Body of pancreas (tissue), 4 donors: ENCODE data around the gene B3GNT4. TPM values are rescaled to one million over a fixed set of nuclear protein-coding genes. Genes with fewer than 3 reads are reported as not detected.
A peak's percentile ranks its signal among the peaks of the same experiment; 100 is the strongest.
"Not testable (repeated sequence)": the region's sequence is repeated elsewhere in the genome, so short reads cannot be mapped to it uniquely, and the experiment has no call there.

Experiments
- ATAC-seq: fragments of 150-250 bp; one replicate; pipeline ENCODE4 v1.9.1; 2016
- DNase-seq, 4 donors: peaks; one replicate each; pipeline ENCODE4 v3.0.0-alpha.2; 2019
- H3K27ac ChIP-seq, 4 donors: fragments of 200-600 bp; sonication (generic); 1 replicate in 3 of 4; 2 replicates in 1 of 4; pipeline versions ENCODE4 v1.5.1 to v1.6.1; 2016 to 2019; ENCODE audit warnings: mild to moderate bottlenecking in 1 of 4, mixed read lengths in 1 of 4, moderate library complexity in 1 of 4
- H3K27me3 ChIP-seq, 2 donors: fragments of 200-600 bp; sonication (generic); one replicate each; pipeline ENCODE4 v1.6.0; 2016; ENCODE audit warnings: mild to moderate bottlenecking in 1 of 2
- H3K36me3 ChIP-seq, 2 donors: fragments of 200-600 bp; sonication (generic); replicated peaks in 1 of 2; 2 replicates each; pipeline ENCODE4 v1.5.1; 2016; ENCODE audit warnings: low read depth in 2 of 2; ENCODE audit not compliant: insufficient read depth in 1 of 2
- H3K4me1 ChIP-seq: fragments of 200-600 bp; sonication (generic); one replicate; pipeline ENCODE4 v1.6.0; 2016
- H3K4me3 ChIP-seq, 2 donors: fragments of 200-600 bp; sonication (generic); 1 replicate in 1 of 2; 2 replicates in 1 of 2; pipeline ENCODE4 v1.5.1; 2016 to 2019
- H3K9me3 ChIP-seq, 3 donors: fragments of 200-600 bp; sonication (generic); 1 replicate in 2 of 3; 2 replicates in 1 of 3; pipeline ENCODE4 v1.5.1; 2016
- POLR2A ChIP-seq, 3 donors: fragments of 450-650 bp; IDR thresholded peaks; one replicate each; pipeline ENCODE4 v1.6.1; 2016; ENCODE audit warnings: antibody characterized with exemption in 3 of 3, mild to moderate bottlenecking in 2 of 3
- WGBS, 2 donors: methylation state at CpG; one replicate each; pipeline ENCODE4 v1.1.5; 2017; 5-methylcytosine and 5-hydroxymethylcytosine counted together
- intact Hi-C: fragments of 100-400 bp; cut with DNase I; formaldehyde crosslinking; loops from one replicate; pipeline ENCODE4 v1.15.1; 2023
- total RNA-seq, 2 donors: library from RNA; depleted of rRNA; stranded (reverse); fragments of >200 nt; gene quantifications; one replicate each; pipeline ENCODE4 v1.1.0, GENCODE V29; 2016
- TF ChIP-seq, protein P1 (sequence below), 7 experiments: fragments of 450-650 bp in 4 of 7; fragments of 200-600 bp in 3 of 7; sonication (generic) in 3 of 7; IDR thresholded peaks; one replicate each; pipeline ENCODE4 v1.5.1; 2016 to 2019; ENCODE audit warnings: antibody characterized with exemption in 7 of 7

B3GNT4 gene
- total RNA-seq, 2 donors from 2014 or later, result not detected

DNA sequence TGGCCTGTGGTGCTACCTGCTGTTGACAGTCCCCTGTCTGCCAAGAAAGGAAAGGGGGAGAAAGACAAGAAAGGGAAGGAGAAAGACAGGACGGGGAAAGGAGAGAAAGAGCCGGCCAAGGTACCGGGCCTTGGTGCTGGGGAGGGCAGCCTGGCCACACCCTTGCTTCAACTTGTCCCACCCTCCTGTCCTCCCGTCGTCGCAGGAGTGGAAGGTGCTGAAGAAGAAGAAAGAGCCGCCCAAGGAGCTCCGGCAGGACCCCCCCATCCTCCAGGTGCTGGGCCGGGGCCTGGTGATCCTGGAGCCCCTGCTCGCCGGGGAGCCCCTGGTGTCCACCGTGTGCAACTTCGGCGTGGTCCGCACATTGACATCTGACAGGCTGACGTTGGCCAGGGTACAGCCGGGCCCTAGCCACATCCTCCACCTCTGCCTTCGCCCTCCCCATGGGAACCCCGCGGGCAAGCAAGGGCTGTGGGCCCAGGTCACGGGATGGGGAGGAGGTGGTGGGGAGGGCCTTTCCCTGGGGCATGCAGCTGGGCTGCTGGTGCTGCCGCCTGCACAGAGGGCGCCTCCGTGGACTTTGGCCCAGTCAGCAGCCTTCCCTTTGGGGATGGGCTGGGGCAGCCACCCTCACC, 2.9 kb upstream of the B3GNT4 start:
- Histone ChIP-seq H3K4me1 (peaks cover 21% of the 10 kb centered on the region), H3K27me3 (peaks cover 0 to 24% of the 10 kb centered on the region in 2 donors), H3K36me3 (no peaks in the 10 kb centered on the region), H3K4me3 (no peak overlapping the region), H3K27ac (no peak overlapping the region), H3K9me3 (no peaks in the 10 kb centered on the region)
- DNase-seq (no peak), ATAC-seq (no peak)
- intact Hi-C loops, result no loop called here
- WGBS, 2 donors, result 66 to 70% methylated on average over 11 to 20 of the region's 24 CpGs
- TF ChIP-seq, protein P1, sequence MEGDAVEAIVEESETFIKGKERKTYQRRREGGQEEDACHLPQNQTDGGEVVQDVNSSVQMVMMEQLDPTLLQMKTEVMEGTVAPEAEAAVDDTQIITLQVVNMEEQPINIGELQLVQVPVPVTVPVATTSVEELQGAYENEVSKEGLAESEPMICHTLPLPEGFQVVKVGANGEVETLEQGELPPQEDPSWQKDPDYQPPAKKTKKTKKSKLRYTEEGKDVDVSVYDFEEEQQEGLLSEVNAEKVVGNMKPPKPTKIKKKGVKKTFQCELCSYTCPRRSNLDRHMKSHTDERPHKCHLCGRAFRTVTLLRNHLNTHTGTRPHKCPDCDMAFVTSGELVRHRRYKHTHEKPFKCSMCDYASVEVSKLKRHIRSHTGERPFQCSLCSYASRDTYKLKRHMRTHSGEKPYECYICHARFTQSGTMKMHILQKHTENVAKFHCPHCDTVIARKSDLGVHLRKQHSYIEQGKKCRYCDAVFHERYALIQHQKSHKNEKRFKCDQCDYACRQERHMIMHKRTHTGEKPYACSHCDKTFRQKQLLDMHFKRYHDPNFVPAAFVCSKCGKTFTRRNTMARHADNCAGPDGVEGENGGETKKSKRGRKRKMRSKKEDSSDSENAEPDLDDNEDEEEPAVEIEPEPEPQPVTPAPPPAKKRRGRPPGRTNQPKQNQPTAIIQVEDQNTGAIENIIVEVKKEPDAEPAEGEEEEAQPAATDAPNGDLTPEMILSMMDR (IDR thresholded peaks at IDR 0.05), result no peak
- no peak for TF ChIP-seq POLR2A (IDR thresholded peaks at IDR 0.05)

DNA sequence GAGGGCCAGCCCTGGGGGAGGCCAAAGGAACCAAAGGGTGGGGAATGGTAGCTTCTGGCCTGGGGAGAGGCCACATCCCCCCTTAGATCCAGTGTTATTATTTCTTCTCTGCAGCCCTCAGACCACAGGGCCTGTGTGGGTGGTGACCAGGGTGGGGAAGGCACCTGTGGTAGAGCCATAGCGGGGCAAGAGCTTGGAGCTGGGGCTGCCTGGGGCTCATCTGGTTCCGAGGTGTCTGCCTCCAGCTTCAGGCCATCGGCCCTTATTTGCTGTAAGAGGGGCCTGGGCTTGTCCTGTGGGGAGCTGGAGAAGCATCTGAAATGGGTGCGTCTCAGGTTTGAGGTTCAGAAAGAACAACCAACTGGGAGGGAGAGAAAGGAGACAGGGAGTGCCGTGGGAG, 2.1 kb upstream of the B3GNT4 start:
- Histone ChIP-seq H3K4me1 (peaks cover 21% of the 10 kb centered on the region), H3K9me3 (no peaks in the 10 kb centered on the region), H3K36me3 (no peaks in the 10 kb centered on the region), H3K4me3 (no peak overlapping the region), H3K27me3 (peaks cover 0 to 24% of the 10 kb centered on the region in 2 donors), H3K27ac (no peak overlapping the region)
- intact Hi-C loops, result no loop called here
- WGBS, 2 donors, result 77 to 84% methylated on average over 4 to 5 of the region's 5 CpGs
- DNase-seq (no peak), ATAC-seq (no peak)
- TF ChIP-seq, protein P1 (IDR thresholded peaks at IDR 0.05), result no peak
- no peak for TF ChIP-seq POLR2A (IDR thresholded peaks at IDR 0.05)

DNA sequence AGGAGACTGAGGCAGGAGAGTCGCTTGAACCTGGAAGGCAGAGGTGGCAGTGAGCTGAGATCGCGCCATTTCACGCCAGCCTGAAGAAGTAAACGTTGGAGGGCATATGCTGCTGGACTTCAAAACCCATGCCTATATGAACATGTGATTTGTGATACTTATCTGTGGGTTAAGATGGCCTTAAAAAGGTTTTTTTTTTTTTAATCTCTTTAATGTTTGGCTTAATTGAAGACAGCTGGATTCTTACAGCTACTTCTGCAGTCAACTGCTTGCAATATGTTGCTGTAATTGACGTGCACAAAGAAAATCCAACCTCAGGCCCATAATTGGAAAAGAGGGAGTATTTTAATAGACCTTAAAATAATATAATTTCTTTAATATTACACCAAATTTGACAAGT, 1.5 kb upstream of the B3GNT4 start:
- intact Hi-C loops, result no loop called here
- TF ChIP-seq, protein P1 (IDR thresholded peaks at IDR 0.05), result no peak
- no peak for TF ChIP-seq POLR2A (IDR thresholded peaks at IDR 0.05)
- Histone ChIP-seq H3K36me3 (no peaks in the 10 kb centered on the region), H3K27ac (no peak overlapping the region), H3K4me3 (no peak overlapping the region), H3K27me3 (peaks cover 0 to 24% of the 10 kb centered on the region in 2 donors), H3K4me1 (peaks cover 21% of the 10 kb centered on the region), H3K9me3 (no peaks in the 10 kb centered on the region)
- no peak for DNase-seq
- no peak for ATAC-seq
- WGBS, 2 donors, result 96% methylated on average over 6 of the region's 6 CpGs

DNA sequence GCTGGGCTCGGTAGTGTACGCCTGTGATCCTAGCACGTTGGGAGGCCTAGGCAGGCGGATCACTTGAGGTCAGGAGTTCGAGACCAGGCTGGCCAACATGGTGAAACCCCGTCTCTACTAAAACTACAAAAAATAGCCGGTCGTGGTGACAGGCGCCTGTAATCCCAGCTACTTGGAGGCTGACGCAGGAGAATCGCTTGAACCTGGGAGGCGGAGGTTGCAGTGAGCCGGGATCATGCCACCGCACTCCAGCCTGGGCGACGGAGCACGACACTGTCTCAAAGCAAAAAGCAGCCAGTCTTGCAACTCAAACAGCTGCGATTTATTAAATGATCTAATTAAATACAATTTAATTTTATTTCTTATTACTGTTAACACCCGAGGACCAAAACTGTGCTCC, 698 bp upstream of the B3GNT4 start:
- DNase-seq, H3K9me3 ChIP-seq, H3K36me3 ChIP-seq, ATAC-seq, intact Hi-C loops, H3K27ac ChIP-seq: not testable (repeated sequence)
- peaks cover 0 to 24% of the 10 kb centered on the region in 2 donors for H3K27me3 ChIP-seq
- peak overlapping the region in 1 of 2 donors; percentile 31 for H3K4me3 ChIP-seq
- WGBS, 2 donors, result 50 to 58% methylated on average over 19 of the region's 19 CpGs
- peaks cover 21% of the 10 kb centered on the region for H3K4me1 ChIP-seq

DNA sequence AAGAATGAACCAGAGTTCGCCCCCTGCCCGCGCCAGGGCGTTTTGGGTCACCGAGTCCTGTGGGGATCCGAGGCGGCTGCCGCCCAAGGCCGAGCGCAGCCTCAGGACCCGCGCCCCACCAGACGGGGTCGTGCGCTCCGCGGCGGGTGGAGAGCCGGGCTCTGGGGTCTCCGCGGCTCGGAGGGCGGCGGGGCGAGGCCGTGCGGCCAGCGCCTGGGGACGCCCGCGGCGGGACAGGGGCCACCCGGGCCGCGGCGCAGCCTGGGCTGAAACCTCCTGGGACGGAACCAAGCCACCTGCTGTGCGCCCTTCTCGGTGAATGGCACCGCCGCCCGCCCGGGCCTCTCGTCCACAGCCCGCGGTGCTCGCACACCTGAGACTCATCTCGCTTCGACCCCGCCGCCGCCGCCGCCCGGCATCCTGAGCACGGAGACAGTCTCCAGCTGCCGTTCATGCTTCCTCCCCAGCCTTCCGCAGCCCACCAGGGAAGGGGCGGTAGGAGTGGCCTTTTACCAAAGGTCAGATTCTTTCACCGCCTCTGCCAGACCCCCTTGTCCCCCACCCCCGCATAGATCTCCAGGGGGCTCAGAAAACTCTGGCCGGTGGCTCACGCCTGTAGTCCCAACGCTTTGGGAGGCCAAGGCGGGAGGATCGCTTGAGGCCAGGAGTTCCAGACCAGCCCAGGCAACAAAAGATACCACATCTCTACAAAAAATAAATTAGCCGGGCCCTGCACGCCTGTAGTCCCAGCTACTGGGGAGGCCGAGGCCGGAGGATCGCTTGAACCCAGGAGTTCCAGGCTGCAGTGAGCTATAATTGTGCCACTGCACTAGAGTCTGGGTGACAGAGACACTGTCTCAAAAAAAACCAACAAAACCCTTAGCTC, 901 bp downstream of the B3GNT4 start:
- WGBS, 2 donors, result 13 to 47% methylated on average over 14 to 65 of the region's 71 CpGs
- Histone ChIP-seq H3K27ac (no peak overlapping the region), H3K9me3 (no peaks in the 10 kb centered on the region), H3K4me3 (no peak overlapping the region), H3K4me1 (peaks cover 21% of the 10 kb centered on the region), H3K36me3 (peaks cover 2 to 4% of the 10 kb centered on the region in 2 donors), H3K27me3 (peaks cover 0 to 24% of the 10 kb centered on the region in 2 donors)
- intact Hi-C loops, result no loop called here
- peak; percentile 10 for ATAC-seq
- peak in 2 of 4 donors; percentile 20 to 25 for DNase-seq
- TF ChIP-seq, protein P1 (IDR thresholded peaks at IDR 0.05), result no peak
- no peak for TF ChIP-seq POLR2A (IDR thresholded peaks at IDR 0.05)
